Epithelial cell of esophagus (primary cell): ENCODE data around the gene PNCK.
"Not testable (repeated sequence)": the region's sequence is repeated elsewhere in the genome, so short reads cannot be mapped to it uniquely, and the experiment has no call there.

Experiments
- DNase-seq: peaks from one replicate; pipeline ENCODE4 v3.0.0; 2010; ENCODE audit warnings: low read depth
- H3K4me3 ChIP-seq: 2 replicates; pipeline ENCODE4 v1.5.1; 2011; ENCODE audit warnings: mild to moderate bottlenecking, low read length, control low read depth
- TF ChIP-seq, protein P1 (sequence below): IDR thresholded peaks from 2 replicates; pipeline ENCODE4 v1.5.1; 2011; ENCODE audit warnings: low read depth, mild to moderate bottlenecking, low read length, control low read depth, inconsistent platforms; ENCODE audit not compliant: insufficient read depth; ENCODE audit errors: missing control alignments

The PNCK gene

DNA sequence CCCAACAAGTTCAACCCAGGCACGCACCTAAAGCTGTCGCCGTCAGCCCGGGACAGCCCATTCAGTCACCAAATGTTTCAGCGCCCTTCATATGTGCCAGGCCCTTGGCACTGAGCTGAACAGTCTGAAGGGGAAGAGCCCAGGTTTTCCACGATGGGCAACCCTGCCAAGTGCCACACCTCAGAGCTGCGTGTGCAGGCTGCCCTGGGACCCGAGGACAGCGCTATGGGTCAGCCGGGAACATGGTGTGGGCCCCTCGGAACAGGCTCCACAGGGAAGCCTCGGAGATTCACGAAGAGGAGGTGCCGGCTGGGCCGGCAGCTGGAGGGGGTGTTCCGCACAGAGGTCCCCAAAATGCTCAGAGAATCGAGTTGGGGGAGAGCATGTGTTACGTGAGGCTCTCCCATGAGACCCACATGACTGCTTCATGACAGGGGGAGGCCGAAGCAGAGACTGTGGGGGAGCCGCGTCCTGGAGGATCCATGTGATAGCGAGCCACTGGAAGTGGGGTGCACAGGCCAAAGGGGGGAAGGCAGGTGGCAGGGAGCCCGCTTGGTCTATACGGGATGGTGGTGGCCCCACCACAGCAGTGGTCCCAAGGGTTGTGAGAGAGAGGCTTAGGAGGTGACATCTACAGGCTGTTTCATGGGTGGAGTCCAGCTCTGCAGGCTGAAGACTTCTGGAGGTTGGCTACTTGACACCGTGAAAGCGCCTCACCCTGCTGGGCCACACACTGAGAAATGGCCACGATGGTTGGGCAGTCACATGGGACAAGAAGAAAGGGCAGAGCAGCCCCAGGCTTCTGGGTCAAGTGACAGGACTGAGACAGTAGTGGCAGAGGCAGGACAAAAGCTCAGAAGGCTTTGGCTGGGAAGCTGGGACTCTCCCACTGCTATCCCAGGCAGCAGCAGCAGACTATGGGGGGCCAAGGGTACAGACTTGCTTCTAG is 36.4 kb upstream of the PNCK start:
- H3K4me3 ChIP-seq: no peak overlapping the region
- TF ChIP-seq, protein P1, sequence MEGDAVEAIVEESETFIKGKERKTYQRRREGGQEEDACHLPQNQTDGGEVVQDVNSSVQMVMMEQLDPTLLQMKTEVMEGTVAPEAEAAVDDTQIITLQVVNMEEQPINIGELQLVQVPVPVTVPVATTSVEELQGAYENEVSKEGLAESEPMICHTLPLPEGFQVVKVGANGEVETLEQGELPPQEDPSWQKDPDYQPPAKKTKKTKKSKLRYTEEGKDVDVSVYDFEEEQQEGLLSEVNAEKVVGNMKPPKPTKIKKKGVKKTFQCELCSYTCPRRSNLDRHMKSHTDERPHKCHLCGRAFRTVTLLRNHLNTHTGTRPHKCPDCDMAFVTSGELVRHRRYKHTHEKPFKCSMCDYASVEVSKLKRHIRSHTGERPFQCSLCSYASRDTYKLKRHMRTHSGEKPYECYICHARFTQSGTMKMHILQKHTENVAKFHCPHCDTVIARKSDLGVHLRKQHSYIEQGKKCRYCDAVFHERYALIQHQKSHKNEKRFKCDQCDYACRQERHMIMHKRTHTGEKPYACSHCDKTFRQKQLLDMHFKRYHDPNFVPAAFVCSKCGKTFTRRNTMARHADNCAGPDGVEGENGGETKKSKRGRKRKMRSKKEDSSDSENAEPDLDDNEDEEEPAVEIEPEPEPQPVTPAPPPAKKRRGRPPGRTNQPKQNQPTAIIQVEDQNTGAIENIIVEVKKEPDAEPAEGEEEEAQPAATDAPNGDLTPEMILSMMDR: no peak
- DNase-seq: no peak

DNA sequence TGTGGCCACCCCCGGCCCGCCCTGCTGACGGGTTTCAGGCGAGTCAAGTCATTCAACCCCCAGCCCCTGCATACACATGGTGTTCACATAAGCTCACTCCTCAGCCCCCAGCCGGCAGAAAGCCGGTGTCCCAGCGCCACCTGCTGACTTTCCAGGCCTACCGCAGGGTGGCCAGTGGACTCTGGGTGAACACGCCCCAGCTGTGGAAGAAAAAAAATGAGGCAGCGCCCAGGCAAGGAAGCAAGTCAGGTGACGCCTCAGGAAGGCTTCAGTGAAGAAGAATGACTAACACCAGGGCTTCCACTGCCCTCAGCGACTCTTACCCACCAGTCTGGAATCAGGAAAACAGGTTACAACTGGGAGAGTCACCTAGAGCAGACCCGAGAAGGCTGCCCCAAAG is 34.8 kb upstream of the PNCK start:
- TF ChIP-seq, protein P1: peak; percentile 70
- H3K4me3 ChIP-seq: no peak overlapping the region
- DNase-seq: peak; percentile 92

DNA sequence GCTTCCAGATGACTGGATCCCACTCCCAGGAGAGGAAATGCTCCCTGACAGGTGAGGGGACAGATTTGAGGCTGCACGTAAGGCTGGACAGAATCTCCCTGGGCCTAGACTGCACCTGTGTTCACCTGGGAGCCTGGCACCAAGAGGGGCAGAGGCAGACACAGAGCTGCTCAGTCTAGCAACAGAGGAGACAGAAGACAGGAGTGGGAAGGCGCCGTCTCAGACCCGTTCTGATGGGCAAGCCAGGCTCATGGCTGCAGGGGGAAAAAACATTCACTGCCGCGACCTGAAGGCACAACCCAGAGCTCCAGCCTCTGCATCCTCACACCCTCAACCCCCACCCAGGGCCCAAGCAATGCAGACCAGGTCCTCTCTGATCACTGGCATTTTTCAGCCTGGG is 33.8 kb upstream of the PNCK start:
- TF ChIP-seq, protein P1: no peak
- no peak overlapping the region for H3K4me3 ChIP-seq
- no peak for DNase-seq

DNA sequence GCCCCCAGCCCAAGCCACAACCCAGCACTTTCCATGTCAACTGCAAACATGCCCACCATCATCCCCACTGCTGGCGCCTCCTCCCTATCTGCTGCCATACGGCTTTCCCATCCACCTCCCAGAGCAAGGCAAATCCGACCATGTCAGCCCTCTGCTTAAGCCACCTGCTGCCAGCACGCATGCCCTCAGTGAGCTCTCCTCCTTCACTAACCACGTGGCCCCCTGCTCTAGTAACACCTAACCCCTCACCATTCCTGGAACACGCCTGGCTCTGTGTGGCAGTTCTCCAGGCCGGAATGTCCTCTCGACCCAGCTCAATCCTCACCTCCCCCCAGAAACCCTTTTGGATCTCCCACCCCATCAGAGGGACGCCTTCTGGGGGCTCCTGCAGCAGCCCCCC is 33.2 kb upstream of the PNCK start:
- no peak overlapping the region for H3K4me3 ChIP-seq
- TF ChIP-seq, protein P1: no peak
- no peak for DNase-seq

DNA sequence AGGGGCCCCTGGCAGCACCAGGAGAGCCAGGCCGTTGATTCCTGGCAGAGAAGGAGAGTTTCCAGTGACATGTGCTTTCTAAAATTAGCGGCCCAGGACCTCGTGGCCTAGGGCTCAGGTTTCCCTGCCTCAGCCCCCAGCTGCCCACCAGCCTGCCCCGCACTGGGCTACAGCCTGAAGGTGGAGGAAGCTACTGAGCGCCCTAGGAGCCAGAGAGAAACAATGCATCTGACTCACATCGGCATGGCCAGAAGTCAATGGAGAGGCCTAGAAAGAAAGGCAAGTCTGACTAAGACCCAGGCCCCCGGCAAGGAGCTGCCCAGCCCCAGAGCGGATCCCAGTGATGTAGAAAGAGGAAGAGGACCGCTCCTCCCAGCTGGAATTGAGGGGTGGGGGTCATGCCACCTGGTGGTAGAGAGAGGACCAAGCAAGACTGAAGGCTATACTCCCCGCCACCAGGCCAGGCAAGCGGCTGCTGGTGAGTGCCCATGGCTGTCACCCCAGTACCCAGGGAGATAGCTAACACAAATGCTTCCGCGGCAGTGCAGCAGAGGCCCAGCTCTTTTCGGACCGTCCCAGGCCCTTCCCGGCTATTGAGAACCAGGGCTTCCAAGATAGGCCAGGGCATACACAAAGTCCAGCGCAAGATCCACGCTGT is 31.9 kb upstream of the PNCK start:
- DNase-seq: peak; percentile 60
- not testable (repeated sequence) for H3K4me3 ChIP-seq

DNA sequence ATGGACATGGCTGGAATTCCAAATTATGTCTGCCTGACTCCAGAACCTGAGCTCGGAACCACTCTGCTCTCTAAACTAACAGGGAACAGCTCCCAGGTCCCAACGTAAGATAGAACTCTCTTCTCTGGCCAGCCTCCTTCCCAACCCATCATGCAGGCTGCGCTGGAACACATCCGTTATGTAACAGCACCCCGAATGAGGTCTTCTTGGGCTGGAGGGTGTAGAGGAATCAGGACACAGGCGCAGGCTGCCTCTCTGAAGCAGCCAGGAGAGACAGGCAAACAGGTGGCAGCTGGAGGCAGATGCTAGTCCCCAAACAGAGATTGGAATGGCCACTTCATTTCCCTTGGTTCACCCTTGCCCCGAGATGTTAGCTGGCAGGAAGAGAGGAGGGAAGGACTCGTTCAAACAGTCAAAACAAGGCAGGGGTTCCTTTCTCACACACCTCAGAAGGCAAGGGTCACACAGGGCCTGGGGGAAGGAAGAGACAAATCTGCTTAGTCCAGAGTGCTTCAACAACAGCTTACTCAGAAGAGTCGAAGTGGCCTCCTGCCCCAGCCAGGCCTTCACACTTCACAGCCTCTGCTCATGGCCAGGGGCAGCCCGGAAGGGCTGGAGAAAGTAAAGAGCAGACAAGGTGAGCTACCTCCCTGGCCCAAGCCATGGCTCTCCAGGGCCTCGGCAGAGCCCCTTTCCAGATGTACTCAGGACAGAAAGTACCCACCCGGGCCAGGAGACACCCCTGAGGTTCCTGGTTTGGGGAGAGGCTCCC is 31.2 kb upstream of the PNCK start:
- DNase-seq, H3K4me3 ChIP-seq: not testable (repeated sequence)

DNA sequence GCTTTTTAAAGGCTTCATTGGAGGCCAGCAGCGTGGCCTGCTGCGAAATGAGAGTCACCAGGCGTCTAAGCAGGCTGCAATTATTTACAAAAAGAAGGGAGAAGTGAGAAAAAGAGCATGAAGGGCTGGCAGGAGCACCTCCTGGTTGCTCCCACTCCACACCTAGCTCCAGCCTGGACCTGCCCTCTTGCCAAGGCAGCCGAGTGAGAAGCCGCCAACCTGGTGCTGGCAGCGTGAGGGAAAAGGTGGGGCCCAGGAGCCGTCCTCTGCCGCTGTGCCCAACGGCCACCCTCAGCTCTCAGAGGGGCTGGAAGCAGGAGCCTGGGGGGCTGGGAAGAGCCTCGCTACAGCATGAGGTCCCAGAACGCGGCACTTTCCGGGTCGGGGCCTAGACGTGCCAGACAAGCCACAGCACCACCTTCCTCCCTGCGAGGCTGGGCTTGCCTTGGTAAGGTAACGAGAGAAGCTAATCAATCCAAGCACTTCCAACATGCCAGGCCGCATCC is 30.5 kb upstream of the PNCK start:
- DNase-seq: peak; percentile 54
- TF ChIP-seq, protein P1: no peak
- H3K4me3 ChIP-seq: no peak overlapping the region
